ENCODE data around the gene FBXW9.
"Not testable (repeated sequence)": the region's sequence is repeated elsewhere in the genome, so short reads cannot be mapped to it uniquely, and the experiment has no call there.

The FBXW9 gene

DNA sequence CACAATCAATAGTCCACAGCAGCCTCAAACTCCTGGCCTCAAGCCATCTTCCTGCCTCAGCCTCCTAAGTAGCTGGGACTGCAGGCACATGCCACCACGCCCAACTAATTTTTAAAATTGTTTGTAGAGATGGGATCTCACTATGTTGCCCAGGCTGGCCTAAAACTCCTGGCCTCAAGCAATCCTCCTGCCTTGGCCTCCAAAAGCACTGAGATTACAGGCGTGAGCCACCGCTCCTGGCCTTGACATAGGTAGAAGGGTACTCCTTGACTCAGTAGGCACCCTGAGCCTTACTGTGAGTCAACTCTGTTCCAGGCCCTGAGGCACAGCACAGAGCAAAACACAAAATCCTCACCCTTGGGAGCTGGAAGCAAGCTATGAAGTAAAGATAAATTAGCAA lies 19.5 kb upstream of the FBXW9 start:
- DNase-seq (ENCODE audit: insufficient read length, low spot score) (no peak), FAIRE-seq (no peak)

DNA sequence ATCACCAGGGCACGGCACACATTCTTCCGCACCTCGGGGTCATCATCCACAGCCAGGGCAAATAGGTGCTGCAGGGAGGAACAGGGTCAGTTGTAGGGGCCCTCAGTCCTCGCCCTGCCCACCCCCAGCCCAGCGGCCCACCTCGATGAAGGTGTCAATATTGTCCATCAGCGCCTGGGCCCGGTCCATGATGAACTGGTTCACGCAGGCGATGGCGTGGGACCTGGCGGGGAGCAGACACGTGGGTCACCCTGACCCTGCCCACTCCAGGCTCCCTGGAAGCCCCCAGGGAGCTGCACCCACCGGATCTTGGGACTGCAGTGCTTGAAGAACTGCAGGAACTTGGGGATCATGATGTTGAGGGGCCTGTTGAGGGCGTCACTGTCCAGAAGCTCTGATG lies 18.7 kb upstream of the FBXW9 start:
- FAIRE-seq (no peak), DNase-seq (ENCODE audit: insufficient read length, low spot score) (no peak)

DNA sequence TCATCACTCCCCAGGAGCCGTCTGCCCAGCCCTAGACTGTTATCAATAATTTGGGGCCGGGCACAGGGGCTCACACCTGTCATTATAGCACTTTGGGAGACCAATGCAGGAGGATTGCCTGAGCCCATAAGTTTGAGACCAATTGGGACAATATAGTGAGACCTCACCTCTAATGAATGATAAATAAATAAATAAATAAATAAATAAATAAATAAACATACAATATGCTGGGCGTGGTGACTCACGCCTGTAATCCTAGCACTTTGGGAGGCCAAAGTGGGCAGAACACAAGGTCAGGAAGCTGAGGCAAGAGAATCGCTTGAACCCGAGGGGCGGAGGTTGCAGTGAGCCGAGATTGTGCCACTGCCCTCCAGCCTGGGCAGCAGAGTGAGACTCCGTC lies 16.9 kb upstream of the FBXW9 start:
- not testable (repeated sequence) for DNase-seq (ENCODE audit: insufficient read length, low spot score); FAIRE-seq

DNA sequence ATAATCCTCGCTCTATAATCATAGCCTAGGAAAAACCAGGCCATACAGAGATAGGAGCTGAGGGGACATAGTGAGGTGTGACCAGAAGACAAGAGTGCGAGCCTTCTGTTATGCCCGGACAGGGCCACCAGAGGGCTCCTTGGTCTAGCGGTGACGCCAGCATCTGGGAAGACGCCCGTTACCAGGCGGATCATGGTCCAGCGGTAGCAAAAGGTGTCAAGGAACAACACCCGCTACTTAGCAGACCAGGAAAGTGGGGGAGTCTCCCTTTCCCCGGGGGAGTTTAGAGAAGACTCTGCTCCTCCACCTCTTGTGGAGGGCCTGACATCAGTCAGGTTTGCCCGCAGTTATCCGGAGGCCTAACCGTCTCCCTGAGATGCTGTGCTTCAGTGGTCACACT lies 15.6 kb upstream of the FBXW9 start:
- DNase-seq (ENCODE audit: insufficient read length, low spot score); FAIRE-seq: not testable (repeated sequence)

DNA sequence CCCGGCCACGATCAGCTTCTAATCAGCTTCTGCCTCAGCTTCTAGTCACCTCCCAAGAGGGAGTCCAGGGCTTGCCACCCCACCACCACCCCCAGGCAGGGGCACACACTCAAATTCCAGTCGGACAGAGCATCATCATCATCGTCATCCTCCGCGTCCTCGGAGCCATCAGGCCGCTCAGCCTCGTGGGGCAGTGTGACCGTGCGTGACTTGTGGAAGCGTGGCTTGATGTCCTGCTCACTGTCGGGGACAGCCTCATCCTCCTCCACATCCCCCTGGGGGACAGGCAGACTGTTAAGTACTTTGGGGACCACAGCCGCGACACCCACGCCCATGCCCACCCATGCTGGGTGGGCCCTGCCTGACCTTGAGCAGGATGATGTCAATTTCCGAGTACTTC lies 14.8 kb upstream of the FBXW9 start:
- FAIRE-seq (peak; percentile 65), DNase-seq (ENCODE audit: insufficient read length, low spot score) (no peak)

DNA sequence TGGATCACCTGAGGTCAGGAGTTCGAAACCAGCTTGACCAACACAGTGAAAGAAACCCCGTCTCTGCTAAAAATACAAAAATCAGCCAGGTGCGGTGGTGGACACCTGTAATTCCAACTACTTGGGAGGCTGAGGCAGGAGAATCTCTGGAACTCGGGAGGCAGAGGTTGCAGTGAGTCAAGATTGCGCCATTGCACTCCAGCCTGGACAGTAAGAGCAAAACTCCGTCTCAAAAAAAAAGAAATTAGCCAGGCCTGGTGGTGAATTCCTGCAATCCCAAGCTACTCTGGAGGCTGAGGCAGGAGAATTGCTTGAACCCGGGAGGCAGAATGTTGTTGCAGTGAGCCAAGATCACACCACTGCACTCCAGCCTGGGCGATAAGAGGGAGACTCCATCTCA lies 12.2 kb upstream of the FBXW9 start:
- FAIRE-seq (no peak), DNase-seq (ENCODE audit: insufficient read length, low spot score) (no peak)

DNA sequence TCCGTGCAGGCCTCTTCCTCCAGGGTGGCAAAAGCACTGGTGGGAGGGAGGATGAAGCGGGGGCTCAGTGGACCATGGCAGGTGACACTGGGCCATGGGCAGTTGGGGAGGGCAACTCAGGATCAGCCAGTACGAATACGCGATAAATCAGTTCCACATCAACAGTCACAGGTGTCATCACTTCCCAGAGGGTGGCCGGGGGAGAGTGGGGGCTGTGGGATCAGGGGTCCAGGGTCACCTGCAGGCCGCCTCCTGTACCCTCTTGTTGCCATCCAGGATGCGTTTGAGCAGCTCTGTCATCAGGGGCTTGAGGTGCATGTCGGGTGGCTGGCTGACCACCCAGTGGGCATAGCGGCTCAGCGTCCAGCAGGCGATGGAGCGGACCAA lies 9.9 kb upstream of the FBXW9 start:
- FAIRE-seq (no peak), DNase-seq (ENCODE audit: insufficient read length, low spot score) (no peak)

DNA sequence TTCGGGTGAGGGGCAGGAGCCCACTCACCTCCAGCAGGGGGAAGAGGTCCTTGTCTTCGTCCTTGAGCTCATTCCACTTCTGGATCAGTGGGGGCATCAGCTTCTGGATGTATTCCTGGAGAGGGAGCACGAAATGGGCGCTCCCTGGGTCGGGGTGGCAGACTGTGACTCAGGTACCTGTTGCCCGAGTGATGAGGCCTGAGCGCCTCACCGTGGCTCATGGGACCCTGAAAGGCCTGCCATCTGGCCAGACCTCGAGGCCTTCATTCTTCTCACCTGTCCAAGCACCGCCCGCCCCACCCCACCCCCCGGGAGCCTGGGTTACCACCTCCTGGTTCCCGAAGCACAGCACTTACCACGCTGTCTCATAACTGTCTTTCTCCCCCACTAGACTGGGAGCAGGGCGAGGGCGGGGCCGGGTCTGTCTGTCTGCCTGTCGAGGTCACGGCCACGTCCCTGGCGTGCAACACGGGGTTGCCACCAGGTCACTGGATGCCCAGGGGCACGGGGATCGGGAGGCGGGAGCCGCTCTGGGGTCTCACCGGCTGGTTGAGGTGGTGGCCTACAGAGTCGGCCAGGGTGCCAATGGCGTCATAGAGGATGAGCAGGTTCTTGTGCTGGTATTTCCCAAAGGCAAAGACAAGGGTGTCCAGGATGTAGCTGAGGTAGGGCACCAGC lies 9.4 kb upstream of the FBXW9 start:
- DNase-seq (ENCODE audit: insufficient read length, low spot score), result no peak
- FAIRE-seq, result no peak

DNA sequence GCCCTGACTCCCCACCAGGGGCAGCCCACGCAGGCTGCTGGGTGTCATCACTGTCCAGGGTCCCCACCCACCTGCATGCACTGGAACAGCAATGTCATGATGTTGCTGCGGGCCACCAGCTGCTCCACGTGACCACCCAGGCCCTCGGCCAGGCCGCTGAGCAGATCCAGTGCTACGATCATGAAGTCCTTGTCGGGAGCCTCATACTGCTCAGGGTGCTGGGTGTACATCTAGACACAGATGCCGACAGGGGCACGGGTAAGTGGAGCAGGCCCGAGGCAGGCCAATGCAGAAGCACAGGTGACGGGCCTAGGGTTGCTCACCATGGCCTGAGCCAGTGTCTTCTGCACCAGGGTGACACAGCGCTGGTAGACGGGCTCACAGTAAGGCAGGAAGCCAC lies 8.7 kb upstream of the FBXW9 start:
- no peak for FAIRE-seq
- no peak for DNase-seq (ENCODE audit: insufficient read length, low spot score)

DNA sequence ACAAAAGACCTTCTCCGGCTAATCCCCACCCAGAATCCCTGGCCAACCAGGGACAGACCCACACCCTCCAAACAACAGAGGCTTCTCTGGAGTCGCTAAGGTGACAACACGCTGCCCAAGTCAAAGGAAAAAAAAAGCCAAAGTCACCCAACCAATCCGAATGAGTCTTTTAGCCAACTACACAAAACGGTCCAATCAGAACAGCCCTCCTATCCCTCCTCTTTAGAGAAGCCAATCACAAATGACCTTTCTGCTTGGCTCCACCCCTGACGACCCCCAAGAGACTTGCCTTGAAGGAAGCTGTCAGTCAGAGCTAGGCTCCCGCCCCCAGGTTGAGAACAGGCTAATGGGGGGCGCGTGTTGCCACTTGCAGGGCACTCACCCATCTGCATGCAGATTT lies 6.6 kb upstream of the FBXW9 start:
- FAIRE-seq (no peak), DNase-seq (ENCODE audit: insufficient read length, low spot score) (peak; percentile 50)

DNA sequence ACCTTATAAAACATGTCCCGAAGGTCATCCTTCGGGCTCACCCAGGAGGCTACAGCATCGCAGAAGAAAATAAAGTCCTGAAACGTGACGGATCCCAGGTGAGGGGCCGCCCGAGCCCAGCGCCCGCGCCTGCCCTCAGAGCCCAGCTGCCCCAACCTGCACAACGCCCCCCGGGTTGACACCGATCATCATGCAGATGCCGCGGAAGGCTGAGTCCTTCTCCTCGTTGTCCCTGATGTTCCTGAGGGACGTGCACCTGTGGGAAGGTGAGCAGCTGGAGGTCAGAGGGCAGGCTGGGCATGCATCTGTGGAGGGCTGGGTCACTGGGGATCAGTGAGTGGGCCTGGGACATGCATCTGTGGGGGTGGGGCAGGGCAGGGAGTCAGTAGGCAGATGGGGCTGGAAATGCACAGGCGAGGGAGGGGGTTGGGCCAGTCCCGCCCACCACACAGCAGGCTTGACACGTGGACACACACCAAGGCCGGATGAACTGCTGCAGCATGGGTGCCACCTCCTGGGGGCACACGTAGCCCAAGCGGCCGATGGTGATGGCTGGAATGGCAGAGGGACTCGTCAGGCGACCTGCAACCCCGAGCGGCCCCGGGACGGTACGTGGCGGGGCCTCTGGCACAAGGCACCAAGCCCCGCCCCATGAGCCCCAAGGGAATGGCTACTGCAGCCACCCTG lies 5.3 kb upstream of the FBXW9 start:
- DNase-seq (ENCODE audit: insufficient read length, low spot score) (no peak), FAIRE-seq (no peak)

DNA sequence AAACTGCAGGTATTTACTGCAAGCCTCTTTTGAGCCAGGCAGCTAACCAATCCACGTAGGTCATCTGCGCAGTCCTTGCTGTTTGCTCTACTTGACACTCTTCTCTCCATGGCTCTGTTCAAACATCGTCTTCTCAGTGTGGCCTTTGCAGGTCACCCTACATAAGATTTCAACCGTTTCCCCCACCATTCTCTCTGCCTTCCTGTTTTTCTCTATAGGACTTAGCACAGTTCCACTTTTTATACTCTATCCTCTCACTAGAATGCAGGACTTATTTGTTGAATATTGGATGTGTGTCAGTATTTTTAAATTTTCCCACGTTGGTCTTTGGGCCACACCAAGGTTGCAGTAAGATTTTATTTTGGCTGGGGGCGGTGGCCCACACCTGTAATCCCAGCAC lies 1.7 kb upstream of the FBXW9 start:
- no peak for FAIRE-seq
- DNase-seq (ENCODE audit: insufficient read length, low spot score), result no peak

DNA sequence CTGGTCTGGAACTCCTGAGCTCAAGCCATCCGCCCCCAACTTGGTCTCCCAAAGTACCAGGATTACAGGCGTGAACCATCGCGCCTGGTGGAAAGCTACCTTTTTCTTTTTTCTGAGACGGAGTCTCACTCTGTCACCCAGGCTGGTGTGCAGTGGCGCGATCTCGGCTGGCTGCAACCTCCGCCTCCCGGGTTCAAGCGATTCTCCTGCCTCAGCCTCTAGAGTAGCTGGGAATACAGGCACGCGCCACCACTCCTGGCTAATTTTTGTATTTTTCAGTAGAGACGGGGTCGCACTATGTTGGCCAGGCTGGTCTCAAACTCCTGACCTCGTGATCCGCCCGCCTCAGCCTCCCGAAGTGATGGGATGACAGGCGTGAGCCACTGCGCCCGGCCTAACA lies 994 bp upstream of the FBXW9 start:
- FAIRE-seq, result not testable (repeated sequence)

DNA sequence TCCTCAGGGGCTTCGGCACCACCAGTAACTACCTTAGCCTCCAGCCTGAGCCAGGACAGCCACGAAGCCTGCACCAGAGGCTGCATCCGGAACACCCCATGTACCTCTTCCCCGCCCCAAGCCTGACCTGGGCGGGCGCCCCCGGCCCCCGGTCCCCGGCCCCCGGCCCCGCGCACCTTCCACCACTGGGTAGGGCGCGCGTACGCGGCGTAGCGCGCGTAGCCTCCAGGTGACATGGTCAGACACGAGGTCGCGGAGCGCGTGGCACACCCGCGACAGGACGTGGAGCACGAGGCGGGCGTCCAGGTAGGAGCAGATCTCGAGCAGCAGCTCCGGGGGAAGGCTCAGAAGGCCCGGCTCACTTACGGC lies 450 bp downstream of the FBXW9 start:
- no peak for FAIRE-seq

More for the DNA sequence above, 994 bp upstream of the FBXW9 start:
- DNase-seq (ENCODE audit: insufficient read length, low spot score), result not testable (repeated sequence)

DNA sequence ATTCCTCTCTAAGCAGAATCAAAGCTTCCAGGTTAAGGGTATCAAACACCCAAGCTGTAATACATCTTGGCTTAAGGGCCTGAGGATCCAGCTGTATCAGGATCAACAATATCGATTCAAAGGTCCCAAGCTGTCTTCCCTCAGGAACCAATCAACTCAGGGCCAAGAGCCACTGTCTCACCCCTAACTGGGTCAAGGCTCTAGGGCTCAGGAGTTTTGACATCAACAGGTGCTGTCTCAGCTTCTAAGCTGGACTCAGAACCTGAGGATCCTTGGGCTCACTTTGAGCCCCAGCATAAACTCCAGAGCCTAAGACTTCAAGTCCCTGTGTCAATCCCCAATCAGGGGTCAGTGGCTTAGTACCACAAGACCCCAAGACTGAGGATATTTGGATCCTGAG lies 917 bp downstream of the FBXW9 start:
- FAIRE-seq (no peak), DNase-seq (ENCODE audit: insufficient read length, low spot score) (no peak)

More for the DNA sequence above, 450 bp downstream of the FBXW9 start:
- DNase-seq (ENCODE audit: insufficient read length, low spot score), result no peak

DNA sequence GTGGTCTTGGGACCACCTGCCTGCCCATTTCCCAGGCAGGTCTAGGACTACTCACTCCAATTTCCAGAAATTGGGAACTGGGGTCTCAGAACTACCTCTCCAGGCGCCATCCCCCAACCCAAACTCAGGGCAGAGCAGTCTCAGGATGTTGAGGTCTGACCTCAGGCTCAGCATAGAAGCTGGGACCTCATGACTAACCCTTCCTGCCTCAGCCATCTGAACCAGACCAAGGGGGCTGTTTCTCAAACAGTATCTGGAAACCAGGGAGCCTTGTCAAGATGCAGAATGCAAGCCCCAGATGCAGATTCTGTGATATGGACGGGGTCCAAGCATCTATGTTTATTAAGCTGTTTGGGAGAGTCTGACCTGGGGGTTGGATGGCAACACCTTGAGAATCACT lies 1.3 kb downstream of the FBXW9 start:
- no peak for DNase-seq (ENCODE audit: insufficient read length, low spot score)
- FAIRE-seq, result no peak

DNA sequence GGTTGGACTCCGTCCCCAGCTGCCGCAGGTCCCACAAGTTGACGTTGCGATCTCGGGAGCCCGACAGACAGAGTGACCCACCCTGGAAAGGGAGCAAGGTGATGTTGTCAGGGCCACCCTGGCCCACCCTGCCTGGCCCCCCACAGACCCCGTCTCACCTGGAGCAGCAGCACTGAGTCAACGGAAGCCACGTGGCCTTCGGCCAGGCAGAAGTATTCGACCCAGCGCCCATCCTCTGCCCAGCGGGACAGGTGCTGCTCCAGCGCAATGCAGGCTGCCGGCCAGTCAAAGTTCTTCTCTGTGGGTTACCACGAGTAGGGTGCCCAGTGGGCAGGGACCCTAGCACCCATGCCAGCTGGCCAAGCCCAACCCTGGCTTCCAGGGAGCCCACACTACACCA lies 1.8 kb downstream of the FBXW9 start:
- no peak for FAIRE-seq
- DNase-seq (ENCODE audit: insufficient read length, low spot score), result no peak

DNA sequence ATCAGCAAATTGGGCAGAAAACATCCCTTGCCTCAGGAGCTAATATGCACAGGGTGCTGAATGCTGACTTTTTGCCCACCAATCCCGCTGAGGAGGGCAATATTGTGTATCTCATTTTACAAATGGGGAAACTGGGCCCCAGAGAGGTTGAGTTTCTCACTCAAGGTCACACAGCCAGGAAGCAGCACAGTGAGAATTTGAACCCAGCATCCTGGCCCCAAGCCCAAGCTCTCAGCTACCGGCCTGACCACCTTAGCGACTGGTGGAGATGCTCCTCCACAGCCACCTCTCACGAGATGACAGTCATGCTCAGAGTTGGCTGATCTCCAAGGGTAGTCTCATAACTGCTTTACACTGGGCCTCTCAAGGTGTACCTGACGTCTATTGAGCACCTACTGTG lies 3.5 kb downstream of the FBXW9 start:
- DNase-seq (ENCODE audit: insufficient read length, low spot score) (no peak), FAIRE-seq (no peak)

DNA sequence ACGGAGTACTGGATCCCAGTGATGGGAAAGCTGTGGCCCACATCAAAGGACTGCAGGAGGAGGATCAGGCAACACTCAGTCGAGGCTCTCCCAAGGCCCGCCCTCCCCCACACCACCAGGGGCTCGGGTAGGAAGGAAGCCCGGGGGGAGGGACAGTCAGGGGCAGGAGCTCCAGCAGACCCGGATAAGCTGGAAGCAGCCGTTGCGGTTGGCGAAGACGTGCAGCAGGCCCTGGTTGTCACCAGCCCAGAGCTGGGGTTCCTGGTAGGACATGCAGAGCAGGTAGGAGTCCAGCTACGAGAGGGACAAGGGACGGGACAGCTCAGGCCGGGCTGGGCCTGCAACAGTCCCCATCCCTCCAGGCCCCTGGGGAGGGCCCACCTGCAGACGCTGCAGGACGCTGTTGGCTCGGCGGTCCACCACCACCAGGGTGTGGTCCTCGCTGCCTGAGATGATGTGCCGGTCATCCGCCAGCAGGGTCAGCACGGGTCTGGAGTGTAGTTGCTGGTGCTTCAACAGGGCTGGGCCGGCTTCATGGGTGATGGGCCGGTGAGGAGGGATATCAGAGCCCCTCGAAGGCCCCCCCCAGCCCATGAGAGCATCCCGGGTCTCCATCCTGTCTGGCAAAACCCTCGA lies 6.7 kb downstream of the FBXW9 start:
- FAIRE-seq, result no peak
- no peak for DNase-seq (ENCODE audit: insufficient read length, low spot score)

DNA sequence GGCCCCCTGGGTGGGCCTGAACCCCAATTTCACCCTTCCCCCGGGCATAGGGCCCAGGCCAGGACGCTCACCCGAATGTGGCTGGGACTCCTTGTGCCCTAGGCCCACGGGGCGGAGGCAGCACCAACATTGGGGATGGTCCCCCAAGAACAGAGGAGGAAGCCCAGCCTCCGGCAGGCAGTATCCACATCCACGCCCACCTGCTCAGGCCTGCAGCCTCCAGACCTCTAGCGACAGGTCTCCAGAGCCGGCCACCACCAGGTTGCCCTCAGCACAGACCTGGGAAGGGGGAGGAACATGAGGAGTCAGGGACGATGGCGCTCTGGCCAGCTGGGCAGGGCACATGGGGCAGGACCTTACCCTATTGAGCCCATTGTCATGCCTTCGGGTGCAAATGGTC lies 7.4 kb downstream of the FBXW9 start:
- DNase-seq (ENCODE audit: insufficient read length, low spot score), result no peak
- no peak for FAIRE-seq

DNA sequence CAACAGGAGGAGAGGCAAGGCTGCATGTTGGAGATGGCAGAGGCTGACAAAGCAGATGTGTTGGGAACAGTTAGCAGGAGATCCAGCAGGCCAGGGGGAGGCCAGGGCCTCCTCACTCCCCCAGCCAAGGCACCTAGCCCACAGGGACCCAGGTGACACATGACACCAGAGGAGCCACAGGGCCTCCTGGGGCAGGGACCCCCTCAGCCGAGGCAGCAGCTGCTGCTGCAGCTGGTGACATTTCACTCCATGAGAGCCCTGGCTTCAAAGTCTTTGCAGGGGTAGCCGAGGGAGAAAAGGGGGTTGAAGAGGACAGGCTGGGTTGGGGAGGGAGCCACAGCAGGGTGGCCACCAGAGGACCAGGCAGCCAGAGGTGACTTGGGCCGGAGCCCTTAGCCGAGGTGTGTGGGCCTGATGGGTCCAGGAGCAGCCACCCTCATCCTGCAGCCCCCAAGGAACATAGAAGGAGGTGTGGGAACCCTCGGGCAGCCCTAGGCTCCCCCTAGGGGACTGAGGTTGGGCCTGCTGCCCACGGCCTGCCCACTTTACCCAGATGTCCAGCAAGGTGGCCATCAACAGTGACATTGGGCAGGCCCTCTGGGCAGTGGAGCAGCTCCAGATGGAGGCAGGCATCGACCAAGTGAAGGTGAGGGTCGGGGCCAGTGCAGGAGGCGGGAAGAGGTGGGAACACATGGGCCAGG lies 8.8 kb downstream of the FBXW9 start, which contains the start of gene GNG14:
GNG14 (plus strand) TSS at position 503 of the 701 bp plus-strand sequence; CDS start at position 554, 51 bp downstream.
- FAIRE-seq (peak; percentile 9), DNase-seq (ENCODE audit: insufficient read length, low spot score) (no peak)

Measured in HTR-8/SVneo (cell line).